NCI-H2029 treated with DMSO at 0.1 percent for 48 hours (cell line): ENCODE results near the gene CX3CL1.
"Not testable (repeated sequence)": the region's sequence is repeated elsewhere in the genome, so short reads cannot be mapped to it uniquely, and the experiment has no call there.

Source experiments
- DNase-seq: peaks from one replicate; lab custom pipeline; 2025; lab: John Stamatoyannopoulos, UW

The CX3CL1 gene

GRCh38 chr16:57382535-57383275 lies 10.4 kb downstream of the CX3CL1 start:
- no peak for DNase-seq

GRCh38 chr16:57383276-57384247 lies 11.3 kb downstream of the CX3CL1 start:
- no peak for DNase-seq

GRCh38 chr16:57384248-57385070 lies 12.2 kb downstream of the CX3CL1 start:
- DNase-seq: no peak

GRCh38 chr16:57385083-57385482 lies 12.8 kb downstream of the CX3CL1 start:
- DNase-seq: no peak

GRCh38 chr16:57386381-57386951 lies 14.2 kb downstream of the CX3CL1 start:
- no peak for DNase-seq

GRCh38 chr16:57387598-57388354 lies 15.5 kb downstream of the CX3CL1 start:
- no peak for DNase-seq

GRCh38 chr16:57388359-57389086 lies 16.2 kb downstream of the CX3CL1 start:
- no peak for DNase-seq

- no peak for DNase-seq
These were observed 16.8 kb downstream of the CX3CL1 start for GRCh38 chr16:57389087-57389468.

- DNase-seq: no peak
These were observed 18.5 kb downstream of the CX3CL1 start for GRCh38 chr16:57390636-57391295.

GRCh38 chr16:57391300-57391699 lies 19.0 kb downstream of the CX3CL1 start:
- no peak for DNase-seq

GRCh38 chr16:57391708-57392107 lies 19.4 kb downstream of the CX3CL1 start:
- DNase-seq: no peak

- no peak for DNase-seq
These were observed 20.4 kb downstream of the CX3CL1 start for GRCh38 chr16:57392694-57393093.

- no peak for DNase-seq
These were observed 22.2 kb downstream of the CX3CL1 start for GRCh38 chr16:57394444-57394843.

GRCh38 chr16:57395026-57395425 lies 22.7 kb downstream of the CX3CL1 start:
- DNase-seq: no peak

- no peak for DNase-seq
These were observed 24.5 kb downstream of the CX3CL1 start for GRCh38 chr16:57396786-57397185.

- not testable (repeated sequence) for DNase-seq
These were observed 25.2 kb downstream of the CX3CL1 start for GRCh38 chr16:57397493-57397892.

GRCh38 chr16:57401943-57402640 lies 29.8 kb downstream of the CX3CL1 start:
- DNase-seq: no peak

- no peak for DNase-seq
These were observed 31.9 kb downstream of the CX3CL1 start, which contains the start of gene CCL17 for GRCh38 chr16:57403965-57404817. Gene CCL17, plus strand, starts transcription at chr16:57404767. Its CDS starts 9,166 bp downstream, at chr16:57413933.
